PC-9 (cell line): ENCODE results near the gene DNM3.

Experiments used
- EZH2 ChIP-seq: fragments of 200-600 bp; sonication (generic); IDR thresholded peaks from 2 replicates; pipeline ENCODE4 v1.8.0; 2017; ENCODE audit warnings: antibody characterized with exemption, low read depth
- TF ChIP-seq, protein P1 (sequence below): fragments of 200-600 bp; sonication (generic); conservative IDR thresholded peaks from 2 replicates; pipeline ENCODE4 v1.6.1; 2017; ENCODE audit warnings: mixed run types, antibody characterized with exemption, mild to moderate bottlenecking, moderate library complexity

DNA sequence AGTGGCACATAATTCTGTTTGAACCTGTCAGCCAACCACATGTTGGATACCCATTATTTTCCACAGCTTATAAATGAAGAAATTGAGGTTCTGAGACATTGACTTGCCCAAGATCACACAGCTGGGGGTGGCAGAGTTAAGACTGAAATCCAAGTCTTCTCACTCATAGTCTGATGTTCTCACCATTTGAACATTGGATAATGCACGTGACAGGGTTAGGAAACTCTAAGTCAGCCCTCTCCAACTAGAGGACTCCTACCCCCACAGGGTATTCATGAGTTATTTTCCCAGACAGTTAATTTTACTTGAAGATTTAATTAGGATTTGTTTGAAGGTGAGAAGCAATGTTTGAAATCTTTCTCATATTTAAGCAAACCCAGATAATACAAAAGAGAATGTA is 541.1 kb downstream of the DNM3 start:
- TF ChIP-seq, protein P1, sequence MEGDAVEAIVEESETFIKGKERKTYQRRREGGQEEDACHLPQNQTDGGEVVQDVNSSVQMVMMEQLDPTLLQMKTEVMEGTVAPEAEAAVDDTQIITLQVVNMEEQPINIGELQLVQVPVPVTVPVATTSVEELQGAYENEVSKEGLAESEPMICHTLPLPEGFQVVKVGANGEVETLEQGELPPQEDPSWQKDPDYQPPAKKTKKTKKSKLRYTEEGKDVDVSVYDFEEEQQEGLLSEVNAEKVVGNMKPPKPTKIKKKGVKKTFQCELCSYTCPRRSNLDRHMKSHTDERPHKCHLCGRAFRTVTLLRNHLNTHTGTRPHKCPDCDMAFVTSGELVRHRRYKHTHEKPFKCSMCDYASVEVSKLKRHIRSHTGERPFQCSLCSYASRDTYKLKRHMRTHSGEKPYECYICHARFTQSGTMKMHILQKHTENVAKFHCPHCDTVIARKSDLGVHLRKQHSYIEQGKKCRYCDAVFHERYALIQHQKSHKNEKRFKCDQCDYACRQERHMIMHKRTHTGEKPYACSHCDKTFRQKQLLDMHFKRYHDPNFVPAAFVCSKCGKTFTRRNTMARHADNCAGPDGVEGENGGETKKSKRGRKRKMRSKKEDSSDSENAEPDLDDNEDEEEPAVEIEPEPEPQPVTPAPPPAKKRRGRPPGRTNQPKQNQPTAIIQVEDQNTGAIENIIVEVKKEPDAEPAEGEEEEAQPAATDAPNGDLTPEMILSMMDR = no peak
- TF ChIP-seq EZH2 = no peak
